HepG2 (cell line): ENCODE results near the gene CDHR5. TPM values are rescaled to one million over a fixed set of nuclear protein-coding genes. Genes with fewer than 3 reads are reported as not detected.
A peak's percentile ranks its signal among the peaks of the same experiment; 100 is the strongest.

Experiments used
- ATF3 ChIP-seq: sonication (generic); formaldehyde crosslinking; IDR thresholded peaks from 2 replicates; pipeline ENCODE4 v1.4.0; 2020; ENCODE audit warnings: missing genetic modification reagents
- CC2D1A ChIP-seq: sonication (generic); formaldehyde crosslinking; IDR thresholded peaks from 2 replicates; pipeline ENCODE4 v1.8.1; 2023; ENCODE audit warnings: mild to moderate bottlenecking, missing genetic modification reagents
- CEBPG ChIP-seq: IDR thresholded peaks from 2 replicates; pipeline ENCODE4 v1.6.1; 2016
- DMAP1 ChIP-seq: IDR thresholded peaks from 2 replicates; pipeline ENCODE4 v1.6.1; 2016
- FOXM1 ChIP-seq: sonication (generic); formaldehyde crosslinking; IDR thresholded peaks from 2 replicates; pipeline ENCODE4 v1.5.0; 2020; ENCODE audit warnings: missing genetic modification reagents
- KAT8 ChIP-seq: IDR thresholded peaks from 2 replicates; pipeline ENCODE4 v1.6.1; 2016; ENCODE audit warnings: missing genetic modification reagents, missing compliant biosample characterization
- MAFK ChIP-seq, 2 experiments: IDR thresholded peaks in 1 of 2; conservative IDR thresholded peaks in 1 of 2; 2 replicates each; pipeline ENCODE4 v1.6.1; 2011; ENCODE audit warnings: improper control_type of control experiment in 2 of 2, low read length in 2 of 2
- MZF1 ChIP-seq: sonication (generic); formaldehyde crosslinking; IDR thresholded peaks from 2 replicates; pipeline ENCODE4 v1.8.1; 2023; ENCODE audit warnings: mild to moderate bottlenecking, missing genetic modification reagents, borderline replicate concordance
- NFKBIZ ChIP-seq: IDR thresholded peaks from 2 replicates; pipeline ENCODE4 v1.6.1; 2018; ENCODE audit warnings: missing genetic modification reagents, missing compliant biosample characterization
- RNF2 ChIP-seq: fragments of 450-650 bp; conservative IDR thresholded peaks from 2 replicates; pipeline ENCODE4 v1.6.1; 2016; ENCODE audit warnings: low read depth
- TCF12 ChIP-seq, 2 experiments: fragments of 450-650 bp in 1 of 2; sonication (generic) in 1 of 2; formaldehyde crosslinking in 1 of 2; IDR thresholded peaks; 2 replicates each; pipeline versions ENCODE4 v1.6.1 to v1.8.0; 2017 to 2022; ENCODE audit warnings: antibody characterized with exemption in 1 of 2, mild to moderate bottlenecking in 1 of 2, missing genetic modification reagents in 1 of 2, moderate library complexity in 1 of 2
- ZFX ChIP-seq: sonication (generic); formaldehyde crosslinking; IDR thresholded peaks from 2 replicates; pipeline ENCODE4 v1.4.0; 2020; ENCODE audit warnings: mild to moderate bottlenecking, low read depth, missing genetic modification reagents, moderate library complexity
- ZFYVE20 ChIP-seq: sonication (generic); formaldehyde crosslinking; IDR thresholded peaks from 2 replicates; pipeline ENCODE4 v1.8.0; 2023; ENCODE audit warnings: low read depth, mild to moderate bottlenecking, moderate library complexity, missing genetic modification reagents, borderline replicate concordance
- ZNF124 ChIP-seq: sonication (generic); formaldehyde crosslinking; IDR thresholded peaks from 2 replicates; pipeline ENCODE4 v1.4.0; 2020; ENCODE audit warnings: missing genetic modification reagents
- ZNF20 ChIP-seq: sonication (generic); formaldehyde crosslinking; IDR thresholded peaks from 2 replicates; pipeline ENCODE4 v1.4.0; 2020; ENCODE audit warnings: mild to moderate bottlenecking, moderate library complexity, missing genetic modification reagents
- ZNF260 ChIP-seq: sonication (generic); formaldehyde crosslinking; IDR thresholded peaks from 2 replicates; pipeline ENCODE4 v1.4.0; 2020; ENCODE audit warnings: missing genetic modification reagents, low read depth, mild to moderate bottlenecking, borderline replicate concordance
- ZNF501 ChIP-seq: sonication (generic); formaldehyde crosslinking; IDR thresholded peaks from 2 replicates; pipeline ENCODE4 v1.5.1; 2020; ENCODE audit warnings: mild to moderate bottlenecking, moderate library complexity, missing genetic modification reagents
- ZNF678 ChIP-seq: sonication (generic); formaldehyde crosslinking; IDR thresholded peaks from 2 replicates; pipeline ENCODE4 v1.4.0; 2020; ENCODE audit warnings: mild to moderate bottlenecking, missing genetic modification reagents
- ZNF816 ChIP-seq: sonication (generic); formaldehyde crosslinking; IDR thresholded peaks from 2 replicates; pipeline ENCODE4 v1.8.0; 2022; ENCODE audit warnings: missing genetic modification reagents, mild to moderate bottlenecking, borderline replicate concordance
- polyA plus RNA-seq, 8 experiments: library from polyadenylated mRNA; depleted of rRNA in 3 of 8; stranded (reverse) in 7 of 8; unstranded in 1 of 8; fragments of >200 nt; fragmentation: Illumina TruSeq in 4 of 8; extraction: Trizol in 4 of 8; gene quantifications; 2 replicates each; pipeline versions ENCODE4 v1.2.1 to v1.2.3, GENCODE V29; 2011 to 2016; ENCODE audit warnings: low read depth in 4 of 8, missing spikeins in 1 of 8, mixed read lengths in 1 of 8; ENCODE audit not compliant: insufficient read depth in 1 of 8
- total RNA-seq, 5 experiments: library from RNA; depleted of rRNA; stranded (reverse); fragments of >200 nt; fragmentation: Illumina TruSeq; extraction: Trizol; gene quantifications; 2 replicates each; pipeline ENCODE4 v1.2.3, GENCODE V29; 2016; ENCODE audit warnings: low read depth in 1 of 5
- TF ChIP-seq, protein P1 (sequence below): sonication (generic); formaldehyde crosslinking; IDR thresholded peaks from 2 replicates; pipeline ENCODE4 v1.5.1; 2020; ENCODE audit warnings: missing genetic modification reagents, mild to moderate bottlenecking, borderline replicate concordance
- TF ChIP-seq, protein P2 (sequence below): sonication (generic); formaldehyde crosslinking; IDR thresholded peaks from 2 replicates; pipeline ENCODE4 v1.5.1; 2020; ENCODE audit warnings: mild to moderate bottlenecking, moderate library complexity, missing genetic modification reagents
- TF ChIP-seq, protein P3 (sequence below): sonication (generic); formaldehyde crosslinking; IDR thresholded peaks from 2 replicates; pipeline ENCODE4 v1.4.0; 2020; ENCODE audit warnings: missing genetic modification reagents, borderline replicate concordance

CDHR5 gene
- total and polyA plus RNA-seq, 2 of the 13 experiments (the other 11 are each of a cell fraction or from before 2014, with no cell fraction given) = 0.46 to 0.71 TPM

- TF ChIP-seq ATF3 (CRISPR knock-in tag) (peak; percentile 98), MAFK (conservative IDR thresholded peaks at IDR 0.05 in 1 of 2, IDR thresholded peaks at IDR 0.05 in 1 of 2; ENCODE audit: low read length in 2 of 2) (no peak), CEBPG (CRISPR knock-in tag) (peak; percentile 97), ZNF260 (no peak), ZFYVE20 (CRISPR knock-in tag) (no peak), DMAP1 (CRISPR knock-in tag) (peak; percentile 63; the same call in 1 of the 2 replicates), ZFX (CRISPR knock-in tag) (0 out of 2 replicates have a peak, but pooled peaks have one; percentile 29), ZNF20 (CRISPR knock-in tag) (no peak), ZNF816 (no peak), RNF2 (no peak), TCF12 (IDR thresholded peaks at IDR 0.05) (no peak), TCF12 (CRISPR knock-in tag; IDR thresholded peaks at IDR 0.05) (0 out of 2 replicates have a peak, but pooled peaks have one; percentile 31), ZNF124 (peak; percentile 71; the same call in 1 of the 2 replicates), ZNF678 (CRISPR knock-in tag) (no peak), NFKBIZ (CRISPR knock-in tag) (peak; percentile 32; the same call in 1 of the 2 replicates), FOXM1 (no peak), CC2D1A (CRISPR knock-in tag) (no peak), ZNF501 (0 out of 2 replicates have a peak, but pooled peaks have one; percentile 47), KAT8 (CRISPR knock-in tag) (peak; percentile 32; the same call in 1 of the 2 replicates), MZF1 (CRISPR knock-in tag) (no peak)
- TF ChIP-seq, protein P1, sequence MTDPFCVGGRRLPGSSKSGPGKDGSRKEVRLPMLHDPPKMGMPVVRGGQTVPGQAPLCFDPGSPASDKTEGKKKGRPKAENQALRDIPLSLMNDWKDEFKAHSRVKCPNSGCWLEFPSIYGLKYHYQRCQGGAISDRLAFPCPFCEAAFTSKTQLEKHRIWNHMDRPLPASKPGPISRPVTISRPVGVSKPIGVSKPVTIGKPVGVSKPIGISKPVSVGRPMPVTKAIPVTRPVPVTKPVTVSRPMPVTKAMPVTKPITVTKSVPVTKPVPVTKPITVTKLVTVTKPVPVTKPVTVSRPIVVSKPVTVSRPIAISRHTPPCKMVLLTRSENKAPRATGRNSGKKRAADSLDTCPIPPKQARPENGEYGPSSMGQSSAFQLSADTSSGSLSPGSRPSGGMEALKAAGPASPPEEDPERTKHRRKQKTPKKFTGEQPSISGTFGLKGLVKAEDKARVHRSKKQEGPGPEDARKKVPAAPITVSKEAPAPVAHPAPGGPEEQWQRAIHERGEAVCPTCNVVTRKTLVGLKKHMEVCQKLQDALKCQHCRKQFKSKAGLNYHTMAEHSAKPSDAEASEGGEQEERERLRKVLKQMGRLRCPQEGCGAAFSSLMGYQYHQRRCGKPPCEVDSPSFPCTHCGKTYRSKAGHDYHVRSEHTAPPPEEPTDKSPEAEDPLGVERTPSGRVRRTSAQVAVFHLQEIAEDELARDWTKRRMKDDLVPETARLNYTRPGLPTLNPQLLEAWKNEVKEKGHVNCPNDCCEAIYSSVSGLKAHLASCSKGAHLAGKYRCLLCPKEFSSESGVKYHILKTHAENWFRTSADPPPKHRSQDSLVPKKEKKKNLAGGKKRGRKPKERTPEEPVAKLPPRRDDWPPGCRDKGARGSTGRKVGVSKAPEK (CRISPR knock-in tag) = no peak
- TF ChIP-seq, protein P2, sequence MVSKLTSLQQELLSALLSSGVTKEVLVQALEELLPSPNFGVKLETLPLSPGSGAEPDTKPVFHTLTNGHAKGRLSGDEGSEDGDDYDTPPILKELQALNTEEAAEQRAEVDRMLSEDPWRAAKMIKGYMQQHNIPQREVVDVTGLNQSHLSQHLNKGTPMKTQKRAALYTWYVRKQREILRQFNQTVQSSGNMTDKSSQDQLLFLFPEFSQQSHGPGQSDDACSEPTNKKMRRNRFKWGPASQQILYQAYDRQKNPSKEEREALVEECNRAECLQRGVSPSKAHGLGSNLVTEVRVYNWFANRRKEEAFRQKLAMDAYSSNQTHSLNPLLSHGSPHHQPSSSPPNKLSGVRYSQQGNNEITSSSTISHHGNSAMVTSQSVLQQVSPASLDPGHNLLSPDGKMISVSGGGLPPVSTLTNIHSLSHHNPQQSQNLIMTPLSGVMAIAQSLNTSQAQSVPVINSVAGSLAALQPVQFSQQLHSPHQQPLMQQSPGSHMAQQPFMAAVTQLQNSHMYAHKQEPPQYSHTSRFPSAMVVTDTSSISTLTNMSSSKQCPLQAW (CRISPR knock-in tag) = peak; percentile 84
- TF ChIP-seq, protein P3, sequence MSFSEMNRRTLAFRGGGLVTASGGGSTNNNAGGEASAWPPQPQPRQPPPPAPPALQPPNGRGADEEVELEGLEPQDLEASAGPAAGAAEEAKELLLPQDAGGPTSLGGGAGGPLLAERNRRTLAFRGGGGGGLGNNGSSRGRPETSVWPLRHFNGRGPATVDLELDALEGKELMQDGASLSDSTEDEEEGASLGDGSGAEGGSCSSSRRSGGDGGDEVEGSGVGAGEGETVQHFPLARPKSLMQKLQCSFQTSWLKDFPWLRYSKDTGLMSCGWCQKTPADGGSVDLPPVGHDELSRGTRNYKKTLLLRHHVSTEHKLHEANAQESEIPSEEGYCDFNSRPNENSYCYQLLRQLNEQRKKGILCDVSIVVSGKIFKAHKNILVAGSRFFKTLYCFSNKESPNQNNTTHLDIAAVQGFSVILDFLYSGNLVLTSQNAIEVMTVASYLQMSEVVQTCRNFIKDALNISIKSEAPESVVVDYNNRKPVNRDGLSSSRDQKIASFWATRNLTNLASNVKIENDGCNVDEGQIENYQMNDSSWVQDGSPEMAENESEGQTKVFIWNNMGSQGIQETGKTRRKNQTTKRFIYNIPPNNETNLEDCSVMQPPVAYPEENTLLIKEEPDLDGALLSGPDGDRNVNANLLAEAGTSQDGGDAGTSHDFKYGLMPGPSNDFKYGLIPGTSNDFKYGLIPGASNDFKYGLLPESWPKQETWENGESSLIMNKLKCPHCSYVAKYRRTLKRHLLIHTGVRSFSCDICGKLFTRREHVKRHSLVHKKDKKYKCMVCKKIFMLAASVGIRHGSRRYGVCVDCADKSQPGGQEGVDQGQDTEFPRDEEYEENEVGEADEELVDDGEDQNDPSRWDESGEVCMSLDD (CRISPR knock-in tag) = no peak
Measured at GRCh38 chr11:587978-588380, 36.8 kb downstream of the CDHR5 start (continued).
